GM21576 (cell line): Measurements from ENCODE around the gene TMEM220.

Experiments used
- ATAC-seq: cut with Tn5 transposase; IDR thresholded peaks from one replicate; pipeline ENCODE4 v1.9.1; 2021; ENCODE audit warnings: mild to moderate bottlenecking, moderate library complexity; ENCODE audit not compliant: unreplicated experiment

Gene TMEM220

GRCh38 chr17:10673312-10673711, 56.5 kb downstream of the TMEM220 start:
- ATAC-seq = no peak

- no peak for ATAC-seq
These were observed 61.0 kb downstream of the TMEM220 start for GRCh38 chr17:10668775-10669174.

- no peak for ATAC-seq
These were observed 62.9 kb downstream of the TMEM220 start for GRCh38 chr17:10666906-10667305.

GRCh38 chr17:10664571-10664970, 65.3 kb downstream of the TMEM220 start:
- no peak for ATAC-seq
